ENCODE results near the gene ARIH2. TPM values are rescaled to one million over a fixed set of nuclear protein-coding genes. Genes with fewer than 3 reads are reported as not detected.

Gene ARIH2
- total and polyA plus RNA-seq, 9 of the 15 experiments (the other 6 are each of a cell fraction or from before 2014, with no cell fraction given): 27.0 to 120 (median 108) TPM

- no peak for TF ChIP-seq MBD1 (CRISPR knock-in tag; IDR thresholded peaks at IDR 0.05)
- TF ChIP-seq EP400 (IDR thresholded peaks at IDR 0.05): peak; percentile 84
- TF ChIP-seq ELF1 (tag; IDR thresholded peaks at IDR 0.05): peak; percentile 62; the same call in 1 of the 2 replicates
- no peak for TF ChIP-seq SAFB2 (IDR thresholded peaks at IDR 0.05; ENCODE audit: borderline replicate concordance, low read depth, low read length, severe bottlenecking)
- TF ChIP-seq SREBF1 (IDR thresholded peaks at IDR 0.05; ENCODE audit: borderline replicate concordance, low read depth, low read length): no peak
- no peak for TF ChIP-seq PHF20 (IDR thresholded peaks at IDR 0.05; ENCODE audit: partially characterized antibody)
- no peak for TF ChIP-seq WHSC1 (IDR thresholded peaks at IDR 0.05; ENCODE audit: low read length)
- TF ChIP-seq ZNF146 (CRISPR knock-in tag; IDR thresholded peaks at IDR 0.05; ENCODE audit: unreplicated experiment): no peak
- no peak for TF ChIP-seq BMI1 (IDR thresholded peaks at IDR 0.05; ENCODE audit: low read length)
- TF ChIP-seq ATF3 (IDR thresholded peaks at IDR 0.05): no peak
- no peak for TF ChIP-seq ATF3 (CRISPR knock-in tag; conservative IDR thresholded peaks at IDR 0.05)
- TF ChIP-seq JUNB (CRISPR knock-in tag; conservative IDR thresholded peaks at IDR 0.05): no peak
- 0 out of 2 replicates have a peak, but pooled peaks have one; percentile 13 for TF ChIP-seq BHLHE40 (IDR thresholded peaks at IDR 0.05; ENCODE audit: low read length)
- peak; percentile 84 for TF ChIP-seq SIN3B (IDR thresholded peaks at IDR 0.05; ENCODE audit: low read depth)
- TF ChIP-seq JUN (IDR thresholded peaks at IDR 0.05; ENCODE audit: borderline replicate concordance, low read depth, low read length): peak; percentile 40; the same call in 1 of the 2 replicates
- TF ChIP-seq JUN (CRISPR knock-in tag; IDR thresholded peaks at IDR 0.05; ENCODE audit: borderline replicate concordance): peak; percentile 61; the same call in 1 of the 2 replicates
- TF ChIP-seq THRB (CRISPR knock-in tag; conservative IDR thresholded peaks at IDR 0.05): no peak
- no peak for TF ChIP-seq HLTF (IDR thresholded peaks at IDR 0.05)
- TF ChIP-seq ELF2 (CRISPR knock-in tag; IDR thresholded peaks at IDR 0.05): no peak
- TF ChIP-seq ZNF583 (CRISPR knock-in tag; IDR thresholded peaks at IDR 0.05): no peak
- TF ChIP-seq CREM (IDR thresholded peaks at IDR 0.05; ENCODE audit: low read depth): peak; percentile 90
- TF ChIP-seq HDAC1 (IDR thresholded peaks at IDR 0.05): 0 out of 4 replicates have a peak, but pooled peaks of 1 of the 2 experiments have one; percentile 48
Measured at GRCh38 chr3:49021813-49022687, 103.4 kb downstream of the ARIH2 start, which contains the start of gene NDUFAF3 (continued).
